HEK293 (cell line): Measurements from ENCODE around the gene VAV3.
A peak's percentile ranks its signal among the peaks of the same experiment; 100 is the strongest.

Experiments used
- CTCF ChIA-PET: fragments of 350-600 bp; formaldehyde crosslinking; extraction: SDS; loops from one replicate; lab custom pipeline; 2021; ENCODE audit warnings: antibody characterized with exemption; lab: Yijun Ruan, JAX
- POLR2A ChIA-PET: fragments of 300-600 bp; formaldehyde crosslinking; extraction: SDS; loops from one replicate; lab custom pipeline; 2020; ENCODE audit warnings: antibody characterized with exemption, inconsistent platforms; lab: Yijun Ruan, JAX
- H3K27ac ChIP-seq: fragments of 200-500 bp; sonication (Bioruptor generic); 2 replicates; pipeline ENCODE4 v1.5.1; 2014; ENCODE audit warnings: low read depth, low read length, control low read depth, inconsistent platforms; ENCODE audit errors: extremely low read depth
- H3K36me3 ChIP-seq, 2 experiments: fragments of 200-500 bp in 1 of 2; sonication (Bioruptor generic) in 1 of 2; 1 replicate in 1 of 2; 2 replicates in 1 of 2; pipeline ENCODE4 v1.5.1; 2014 to 2017; ENCODE audit warnings: inconsistent platforms in 2 of 2, low read length in 2 of 2; ENCODE audit not compliant: control insufficient read depth in 2 of 2, insufficient read depth in 1 of 2
- H3K4me1 ChIP-seq: fragments of 200-500 bp; sonication (Bioruptor generic); 2 replicates; pipeline ENCODE4 v1.5.1; 2014; ENCODE audit warnings: mild to moderate bottlenecking, low read length, inconsistent platforms; ENCODE audit not compliant: control insufficient read depth, insufficient read depth
- H3K4me3 ChIP-seq: 2 replicates; pipeline ENCODE4 v1.5.1; 2011; ENCODE audit warnings: low read depth, mild to moderate bottlenecking, control low read depth, low read length, moderate library complexity
- H3K9me3 ChIP-seq: fragments of 200-500 bp; sonication (Bioruptor generic); 2 replicates; pipeline ENCODE4 v1.5.1; 2014; ENCODE audit warnings: low read depth, low read length, inconsistent platforms; ENCODE audit not compliant: control insufficient read depth, insufficient read depth
- GLIS2 ChIP-seq: fragments of 450-650 bp; formaldehyde crosslinking; IDR thresholded peaks from 2 replicates; pipeline ENCODE4 v1.5.1; 2016; ENCODE audit warnings: missing biosample characterization, missing genetic modification characterization
- PRDM1 ChIP-seq: fragments of 450-650 bp; formaldehyde crosslinking; IDR thresholded peaks from 2 replicates; pipeline ENCODE4; 2016; ENCODE audit warnings: missing biosample characterization, missing genetic modification characterization
- PRDM10 ChIP-seq: fragments of 450-650 bp; formaldehyde crosslinking; IDR thresholded peaks from 2 replicates; pipeline ENCODE4 v1.5.1; 2016; ENCODE audit warnings: missing biosample characterization, missing genetic modification characterization
- TRIM28 ChIP-seq: IDR thresholded peaks from 2 replicates; pipeline ENCODE4 v1.6.1; 2011; ENCODE audit warnings: low read length, control low read depth, borderline replicate concordance
- ZBTB17 ChIP-seq: fragments of 450-650 bp; formaldehyde crosslinking; IDR thresholded peaks from 2 replicates; pipeline ENCODE4 v1.5.1; 2016; ENCODE audit warnings: missing biosample characterization, missing genetic modification characterization
- ZBTB48 ChIP-seq: fragments of 450-650 bp; formaldehyde crosslinking; IDR thresholded peaks from 2 replicates; pipeline ENCODE4 v1.5.1; 2016; ENCODE audit warnings: missing biosample characterization, missing genetic modification characterization
- ZBTB8A ChIP-seq: fragments of 450-650 bp; formaldehyde crosslinking; IDR thresholded peaks from 2 replicates; pipeline ENCODE4 v1.5.1; 2016; ENCODE audit warnings: missing biosample characterization, missing genetic modification characterization
- ZNF248 ChIP-seq: fragments of 450-650 bp; formaldehyde crosslinking; IDR thresholded peaks from 2 replicates; pipeline ENCODE4 v1.5.1; 2017; ENCODE audit warnings: missing biosample characterization, missing genetic modification characterization
- ZNF26 ChIP-seq: fragments of 450-650 bp; formaldehyde crosslinking; IDR thresholded peaks from 2 replicates; pipeline ENCODE4 v1.5.1; 2016; ENCODE audit warnings: missing biosample characterization, missing genetic modification characterization
- ZNF341 ChIP-seq: fragments of 450-650 bp; formaldehyde crosslinking; IDR thresholded peaks from 2 replicates; pipeline ENCODE4; 2016; ENCODE audit warnings: low read depth, missing biosample characterization, missing genetic modification characterization
- ZNF366 ChIP-seq: fragments of 450-650 bp; formaldehyde crosslinking; conservative IDR thresholded peaks from 2 replicates; pipeline ENCODE4 v1.5.1; 2016; ENCODE audit warnings: missing biosample characterization, missing genetic modification characterization
- ZNF404 ChIP-seq: fragments of 450-650 bp; formaldehyde crosslinking; IDR thresholded peaks from 2 replicates; pipeline ENCODE4 v1.5.1; 2017; ENCODE audit warnings: missing biosample characterization, missing genetic modification characterization
- ZNF544 ChIP-seq: fragments of 450-650 bp; formaldehyde crosslinking; IDR thresholded peaks from 2 replicates; pipeline ENCODE4 v1.5.0; 2017; ENCODE audit warnings: missing biosample characterization, missing genetic modification characterization
- ZNF549 ChIP-seq: fragments of 450-650 bp; IDR thresholded peaks from 2 replicates; pipeline ENCODE4 v1.5.1; 2018; ENCODE audit warnings: missing biosample characterization, missing genetic modification characterization, mild to moderate bottlenecking, inconsistent platforms, moderate library complexity
- ZNF600 ChIP-seq: fragments of 450-650 bp; formaldehyde crosslinking; IDR thresholded peaks from 2 replicates; pipeline ENCODE4 v1.5.1; 2016; ENCODE audit warnings: missing biosample characterization, missing genetic modification characterization
- ZNF639 ChIP-seq: fragments of 450-650 bp; formaldehyde crosslinking; IDR thresholded peaks from 2 replicates; pipeline ENCODE4 v1.5.1; 2016; ENCODE audit warnings: missing biosample characterization, missing genetic modification characterization
- ZNF654 ChIP-seq: fragments of 450-650 bp; formaldehyde crosslinking; IDR thresholded peaks from 2 replicates; pipeline ENCODE4 v1.5.1; 2016; ENCODE audit warnings: low read depth, missing biosample characterization, missing genetic modification characterization
- ZNF76 ChIP-seq: fragments of 450-650 bp; formaldehyde crosslinking; IDR thresholded peaks from 2 replicates; pipeline ENCODE4; 2016; ENCODE audit warnings: low read depth, missing biosample characterization, missing genetic modification characterization, borderline replicate concordance
- ZSCAN23 ChIP-seq: fragments of 450-650 bp; formaldehyde crosslinking; IDR thresholded peaks from 2 replicates; pipeline ENCODE4 v1.5.1; 2016; ENCODE audit warnings: missing biosample characterization, missing genetic modification characterization
- ZXDB ChIP-seq: fragments of 450-650 bp; formaldehyde crosslinking; IDR thresholded peaks from 2 replicates; pipeline ENCODE4 v1.5.1; 2016; ENCODE audit warnings: missing biosample characterization, missing genetic modification characterization
- TF ChIP-seq, protein P1 (sequence below): sonication (generic); formaldehyde crosslinking; IDR thresholded peaks from 2 replicates; pipeline ENCODE4 v1.8.1; 2022; ENCODE audit warnings: mild to moderate bottlenecking, moderate library complexity, missing genetic modification reagents
- TF ChIP-seq, protein P2 (sequence below): fragments of 450-650 bp; formaldehyde crosslinking; IDR thresholded peaks from 2 replicates; pipeline ENCODE4 v1.5.1; 2016; ENCODE audit warnings: missing biosample characterization, missing genetic modification characterization
- TF ChIP-seq, protein P3 (sequence below): fragments of 450-650 bp; formaldehyde crosslinking; IDR thresholded peaks from 2 replicates; pipeline ENCODE4 v1.5.1; 2017; ENCODE audit warnings: missing biosample characterization, missing genetic modification characterization

Gene VAV3, protein sequence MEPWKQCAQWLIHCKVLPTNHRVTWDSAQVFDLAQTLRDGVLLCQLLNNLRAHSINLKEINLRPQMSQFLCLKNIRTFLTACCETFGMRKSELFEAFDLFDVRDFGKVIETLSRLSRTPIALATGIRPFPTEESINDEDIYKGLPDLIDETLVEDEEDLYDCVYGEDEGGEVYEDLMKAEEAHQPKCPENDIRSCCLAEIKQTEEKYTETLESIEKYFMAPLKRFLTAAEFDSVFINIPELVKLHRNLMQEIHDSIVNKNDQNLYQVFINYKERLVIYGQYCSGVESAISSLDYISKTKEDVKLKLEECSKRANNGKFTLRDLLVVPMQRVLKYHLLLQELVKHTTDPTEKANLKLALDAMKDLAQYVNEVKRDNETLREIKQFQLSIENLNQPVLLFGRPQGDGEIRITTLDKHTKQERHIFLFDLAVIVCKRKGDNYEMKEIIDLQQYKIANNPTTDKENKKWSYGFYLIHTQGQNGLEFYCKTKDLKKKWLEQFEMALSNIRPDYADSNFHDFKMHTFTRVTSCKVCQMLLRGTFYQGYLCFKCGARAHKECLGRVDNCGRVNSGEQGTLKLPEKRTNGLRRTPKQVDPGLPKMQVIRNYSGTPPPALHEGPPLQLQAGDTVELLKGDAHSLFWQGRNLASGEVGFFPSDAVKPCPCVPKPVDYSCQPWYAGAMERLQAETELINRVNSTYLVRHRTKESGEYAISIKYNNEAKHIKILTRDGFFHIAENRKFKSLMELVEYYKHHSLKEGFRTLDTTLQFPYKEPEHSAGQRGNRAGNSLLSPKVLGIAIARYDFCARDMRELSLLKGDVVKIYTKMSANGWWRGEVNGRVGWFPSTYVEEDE

DNA sequence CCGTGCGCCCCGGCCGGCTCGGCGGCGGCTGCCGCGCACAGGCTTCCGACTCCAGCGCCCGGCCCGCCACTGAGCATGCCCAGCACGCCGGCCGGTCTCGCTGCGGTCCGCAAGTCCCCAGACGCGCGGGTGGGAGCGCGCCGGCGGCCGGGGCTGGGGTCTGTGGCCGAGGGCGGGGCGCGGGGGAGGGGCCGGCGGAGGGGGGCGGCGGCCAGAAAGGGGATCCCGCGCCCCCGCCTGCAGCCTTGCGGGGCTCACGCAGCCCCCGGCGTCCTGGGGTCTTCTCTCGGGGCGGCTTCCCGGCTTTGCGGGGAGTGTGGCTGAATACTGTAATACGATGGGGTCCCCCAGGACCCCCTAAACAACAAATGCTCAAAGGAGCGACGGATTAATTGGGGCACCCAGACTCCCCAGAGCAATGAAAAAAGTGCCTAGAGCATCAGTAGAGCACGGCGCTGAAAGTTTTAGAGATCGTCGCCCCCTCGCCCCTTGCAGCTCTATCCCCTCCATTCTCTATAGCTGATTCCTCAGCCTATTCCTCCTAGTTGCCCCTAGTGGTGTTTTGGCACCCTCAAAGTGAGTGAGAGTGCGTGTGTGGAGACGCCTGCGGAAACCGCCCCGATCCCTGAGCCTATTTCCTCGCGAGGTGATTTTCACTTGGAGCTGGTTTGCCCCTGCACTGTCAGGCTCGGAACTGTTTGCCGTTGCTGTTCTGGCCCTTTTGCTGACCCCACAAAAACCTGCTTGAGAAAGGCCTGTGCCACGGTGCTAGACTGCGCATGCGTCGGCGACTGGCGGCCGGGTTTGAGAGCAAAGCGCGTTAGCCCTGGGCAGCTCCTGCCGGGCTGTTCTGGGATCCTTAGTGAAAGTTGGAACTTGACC lies at the start of gene VAV3:
Gene VAV3, minus strand, starts transcription at position 71 of the 882 bp plus-strand sequence. CDS start 311 bp downstream, outside the sequence.
- H3K9me3 ChIP-seq, result no peaks in the 10 kb centered on the region
- no peaks in the 10 kb centered on the region for H3K36me3 ChIP-seq
- H3K27ac ChIP-seq, result peak within 1 kb of the TSS; percentile 71
- H3K4me3 ChIP-seq, result peak within 1 kb of the TSS; percentile 56
- CTCF ChIA-PET, result interaction anchor here (0.5 to 1.0 kb wide), 5 partner anchors 22 to 183 kb away, joined by 3 read pairs; no protein-coding TSS in a partner anchor
- POLR2A ChIA-PET, result interaction anchor here (1.9 kb wide), 1 partner anchor 12 kb away, joined by 7 read pairs; no protein-coding TSS in a partner anchor
- no peaks in the 10 kb centered on the region for H3K4me1 ChIP-seq
- TF ChIP-seq, protein P1, sequence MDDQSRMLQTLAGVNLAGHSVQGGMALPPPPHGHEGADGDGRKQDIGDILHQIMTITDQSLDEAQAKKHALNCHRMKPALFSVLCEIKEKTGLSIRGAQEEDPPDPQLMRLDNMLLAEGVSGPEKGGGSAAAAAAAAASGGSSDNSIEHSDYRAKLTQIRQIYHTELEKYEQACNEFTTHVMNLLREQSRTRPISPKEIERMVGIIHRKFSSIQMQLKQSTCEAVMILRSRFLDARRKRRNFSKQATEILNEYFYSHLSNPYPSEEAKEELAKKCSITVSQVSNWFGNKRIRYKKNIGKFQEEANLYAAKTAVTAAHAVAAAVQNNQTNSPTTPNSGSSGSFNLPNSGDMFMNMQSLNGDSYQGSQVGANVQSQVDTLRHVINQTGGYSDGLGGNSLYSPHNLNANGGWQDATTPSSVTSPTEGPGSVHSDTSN (CRISPR knock-in tag), result 0 out of 2 replicates have a peak, but pooled peaks have one; percentile 59
- TF ChIP-seq ZSCAN23 (tag by site-specific recombination) (no peak), ZBTB48 (tag by site-specific recombination) (peak; percentile 83), PRDM10 (tag by site-specific recombination) (peak; percentile 56), PRDM1 (tag by site-specific recombination) (peak; percentile 56; the same call in 1 of the 2 replicates), ZNF549 (tag by site-specific recombination) (no peak), GLIS2 (peak; percentile 63), ZNF26 (tag by site-specific recombination) (no peak), ZNF366 (tag by site-specific recombination) (no peak; the same call in 1 of the 2 replicates), ZXDB (tag by site-specific recombination) (peak; percentile 60), TRIM28 (peak; percentile 47; the same call in 1 of the 2 replicates), ZNF639 (tag by site-specific recombination) (no peak), ZNF404 (no peak), ZNF544 (tag by site-specific recombination) (no peak), ZNF600 (tag by site-specific recombination) (peak; percentile 94), ZNF341 (tag by site-specific recombination) (peak; percentile 72), ZNF654 (tag by site-specific recombination) (no peak), ZBTB8A (peak; percentile 32; the same call in 1 of the 2 replicates), ZBTB17 (peak; percentile 75), ZNF248 (no peak), ZNF76 (tag by site-specific recombination) (no peak)
- TF ChIP-seq, protein P2, sequence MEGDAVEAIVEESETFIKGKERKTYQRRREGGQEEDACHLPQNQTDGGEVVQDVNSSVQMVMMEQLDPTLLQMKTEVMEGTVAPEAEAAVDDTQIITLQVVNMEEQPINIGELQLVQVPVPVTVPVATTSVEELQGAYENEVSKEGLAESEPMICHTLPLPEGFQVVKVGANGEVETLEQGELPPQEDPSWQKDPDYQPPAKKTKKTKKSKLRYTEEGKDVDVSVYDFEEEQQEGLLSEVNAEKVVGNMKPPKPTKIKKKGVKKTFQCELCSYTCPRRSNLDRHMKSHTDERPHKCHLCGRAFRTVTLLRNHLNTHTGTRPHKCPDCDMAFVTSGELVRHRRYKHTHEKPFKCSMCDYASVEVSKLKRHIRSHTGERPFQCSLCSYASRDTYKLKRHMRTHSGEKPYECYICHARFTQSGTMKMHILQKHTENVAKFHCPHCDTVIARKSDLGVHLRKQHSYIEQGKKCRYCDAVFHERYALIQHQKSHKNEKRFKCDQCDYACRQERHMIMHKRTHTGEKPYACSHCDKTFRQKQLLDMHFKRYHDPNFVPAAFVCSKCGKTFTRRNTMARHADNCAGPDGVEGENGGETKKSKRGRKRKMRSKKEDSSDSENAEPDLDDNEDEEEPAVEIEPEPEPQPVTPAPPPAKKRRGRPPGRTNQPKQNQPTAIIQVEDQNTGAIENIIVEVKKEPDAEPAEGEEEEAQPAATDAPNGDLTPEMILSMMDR (tag by site-specific recombination), result peak; percentile 73; the same call in 1 of the 2 replicates
- TF ChIP-seq, protein P3, sequence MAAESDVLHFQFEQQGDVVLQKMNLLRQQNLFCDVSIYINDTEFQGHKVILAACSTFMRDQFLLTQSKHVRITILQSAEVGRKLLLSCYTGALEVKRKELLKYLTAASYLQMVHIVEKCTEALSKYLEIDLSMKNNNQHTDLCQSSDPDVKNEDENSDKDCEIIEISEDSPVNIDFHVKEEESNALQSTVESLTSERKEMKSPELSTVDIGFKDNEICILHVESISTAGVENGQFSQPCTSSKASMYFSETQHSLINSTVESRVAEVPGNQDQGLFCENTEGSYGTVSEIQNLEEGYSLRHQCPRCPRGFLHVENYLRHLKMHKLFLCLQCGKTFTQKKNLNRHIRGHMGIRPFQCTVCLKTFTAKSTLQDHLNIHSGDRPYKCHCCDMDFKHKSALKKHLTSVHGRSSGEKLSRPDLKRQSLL (tag by site-specific recombination), result 0 out of 2 replicates have a peak, but pooled peaks have one; percentile 46
